Measurements from ENCODE around the gene VAPA.
A peak's percentile ranks its signal among the peaks of the same experiment; 100 is the strongest.
"Not testable (repeated sequence)": the region's sequence is repeated elsewhere in the genome, so short reads cannot be mapped to it uniquely, and the experiment has no call there.

The VAPA gene

GRCh38 chr18:9898792-9899549 lies 14.8 kb upstream of the VAPA start:
- no peak for DNase-seq (ENCODE audit: insufficient read length, low spot score)
- TF ChIP-seq SPI1 (IDR thresholded peaks at IDR 0.05; ENCODE audit: low read depth, low read length) (no peak), TAF1 (IDR thresholded peaks at IDR 0.05; ENCODE audit: low read depth, low read length) (no peak), POLR2AphosphoS5 (IDR thresholded peaks at IDR 0.05; ENCODE audit: low read depth, low read length) (no peak), POU2F2 (IDR thresholded peaks at IDR 0.05; ENCODE audit: low read depth, low read length) (no peak), PAX5 (IDR thresholded peaks at IDR 0.05; ENCODE audit: insufficient read depth, low read length, severe bottlenecking) (no peak), POLR2A (IDR thresholded peaks at IDR 0.05; ENCODE audit: low read depth, low read length) (no peak)
- no peak for FAIRE-seq

GRCh38 chr18:9899550-9899930 lies 14.3 kb upstream of the VAPA start:
- FAIRE-seq; DNase-seq (ENCODE audit: insufficient read length, low spot score): not testable (repeated sequence)

GRCh38 chr18:9900699-9901098 lies 13.1 kb upstream of the VAPA start:
- DNase-seq (ENCODE audit: insufficient read length, low spot score) (no peak), FAIRE-seq (no peak)
- TF ChIP-seq POLR2A (IDR thresholded peaks at IDR 0.05; ENCODE audit: low read depth, low read length) = no peak
- TF ChIP-seq SPI1 (IDR thresholded peaks at IDR 0.05; ENCODE audit: low read depth, low read length) = no peak
- no peak for TF ChIP-seq PAX5 (IDR thresholded peaks at IDR 0.05; ENCODE audit: insufficient read depth, low read length, severe bottlenecking)
- TF ChIP-seq TAF1 (IDR thresholded peaks at IDR 0.05; ENCODE audit: low read depth, low read length) = no peak
- no peak for TF ChIP-seq POLR2AphosphoS5 (IDR thresholded peaks at IDR 0.05; ENCODE audit: low read depth, low read length)
- TF ChIP-seq POU2F2 (IDR thresholded peaks at IDR 0.05; ENCODE audit: low read depth, low read length) = no peak

- FAIRE-seq (no peak), DNase-seq (ENCODE audit: insufficient read length, low spot score) (no peak)
- TF ChIP-seq SPI1 (IDR thresholded peaks at IDR 0.05; ENCODE audit: low read depth, low read length) = no peak
- no peak for TF ChIP-seq TAF1 (IDR thresholded peaks at IDR 0.05; ENCODE audit: low read depth, low read length)
- TF ChIP-seq PAX5 (IDR thresholded peaks at IDR 0.05; ENCODE audit: insufficient read depth, low read length, severe bottlenecking) = no peak
- no peak for TF ChIP-seq POU2F2 (IDR thresholded peaks at IDR 0.05; ENCODE audit: low read depth, low read length)
- TF ChIP-seq POLR2A (IDR thresholded peaks at IDR 0.05; ENCODE audit: low read depth, low read length) = no peak
- no peak for TF ChIP-seq POLR2AphosphoS5 (IDR thresholded peaks at IDR 0.05; ENCODE audit: low read depth, low read length)
Measured at GRCh38 chr18:9901377-9901776, 12.4 kb upstream of the VAPA start.

GRCh38 chr18:9902264-9902663 lies 11.6 kb upstream of the VAPA start:
- not testable (repeated sequence) for DNase-seq (ENCODE audit: insufficient read length, low spot score); FAIRE-seq

GRCh38 chr18:9902832-9903231 lies 11.0 kb upstream of the VAPA start:
- FAIRE-seq = no peak
- DNase-seq (ENCODE audit: insufficient read length, low spot score) = no peak
- TF ChIP-seq POLR2A (IDR thresholded peaks at IDR 0.05; ENCODE audit: low read depth, low read length) = no peak
- TF ChIP-seq PAX5 (IDR thresholded peaks at IDR 0.05; ENCODE audit: insufficient read depth, low read length, severe bottlenecking) = no peak
- TF ChIP-seq POLR2AphosphoS5 (IDR thresholded peaks at IDR 0.05; ENCODE audit: low read depth, low read length) = no peak
- no peak for TF ChIP-seq SPI1 (IDR thresholded peaks at IDR 0.05; ENCODE audit: low read depth, low read length)
- no peak for TF ChIP-seq TAF1 (IDR thresholded peaks at IDR 0.05; ENCODE audit: low read depth, low read length)
- no peak for TF ChIP-seq POU2F2 (IDR thresholded peaks at IDR 0.05; ENCODE audit: low read depth, low read length)

GRCh38 chr18:9905401-9905922 lies 8.4 kb upstream of the VAPA start:
- DNase-seq (ENCODE audit: insufficient read length, low spot score) (no peak), FAIRE-seq (no peak)
- no peak for TF ChIP-seq SPI1 (IDR thresholded peaks at IDR 0.05; ENCODE audit: low read depth, low read length)
- no peak for TF ChIP-seq POLR2AphosphoS5 (IDR thresholded peaks at IDR 0.05; ENCODE audit: low read depth, low read length)
- TF ChIP-seq POLR2A (IDR thresholded peaks at IDR 0.05; ENCODE audit: low read depth, low read length) = no peak
- TF ChIP-seq TAF1 (IDR thresholded peaks at IDR 0.05; ENCODE audit: low read depth, low read length) = no peak
- no peak for TF ChIP-seq POU2F2 (IDR thresholded peaks at IDR 0.05; ENCODE audit: low read depth, low read length)
- no peak for TF ChIP-seq PAX5 (IDR thresholded peaks at IDR 0.05; ENCODE audit: insufficient read depth, low read length, severe bottlenecking)

GRCh38 chr18:9906481-9906880 lies 7.3 kb upstream of the VAPA start:
- DNase-seq (ENCODE audit: insufficient read length, low spot score) (no peak), FAIRE-seq (no peak)
- TF ChIP-seq SPI1 (IDR thresholded peaks at IDR 0.05; ENCODE audit: low read depth, low read length) (0 out of 2 replicates have a peak, but pooled peaks have one; percentile 19), POLR2A (IDR thresholded peaks at IDR 0.05; ENCODE audit: low read depth, low read length) (no peak), TAF1 (IDR thresholded peaks at IDR 0.05; ENCODE audit: low read depth, low read length) (no peak), PAX5 (IDR thresholded peaks at IDR 0.05; ENCODE audit: insufficient read depth, low read length, severe bottlenecking) (no peak), POLR2AphosphoS5 (IDR thresholded peaks at IDR 0.05; ENCODE audit: low read depth, low read length) (no peak), POU2F2 (IDR thresholded peaks at IDR 0.05; ENCODE audit: low read depth, low read length) (no peak)

GRCh38 chr18:9907867-9908266 lies 5.9 kb upstream of the VAPA start:
- TF ChIP-seq POLR2A (IDR thresholded peaks at IDR 0.05; ENCODE audit: low read depth, low read length) (no peak), SPI1 (IDR thresholded peaks at IDR 0.05; ENCODE audit: low read depth, low read length) (no peak), POLR2AphosphoS5 (IDR thresholded peaks at IDR 0.05; ENCODE audit: low read depth, low read length) (no peak), TAF1 (IDR thresholded peaks at IDR 0.05; ENCODE audit: low read depth, low read length) (no peak), POU2F2 (IDR thresholded peaks at IDR 0.05; ENCODE audit: low read depth, low read length) (no peak), PAX5 (IDR thresholded peaks at IDR 0.05; ENCODE audit: insufficient read depth, low read length, severe bottlenecking) (no peak)
- FAIRE-seq (no peak), DNase-seq (ENCODE audit: insufficient read length, low spot score) (no peak)

- FAIRE-seq (no peak), DNase-seq (ENCODE audit: insufficient read length, low spot score) (no peak)
- no peak for TF ChIP-seq SPI1 (IDR thresholded peaks at IDR 0.05; ENCODE audit: low read depth, low read length)
- no peak for TF ChIP-seq POLR2AphosphoS5 (IDR thresholded peaks at IDR 0.05; ENCODE audit: low read depth, low read length)
- TF ChIP-seq PAX5 (IDR thresholded peaks at IDR 0.05; ENCODE audit: insufficient read depth, low read length, severe bottlenecking) = no peak
- no peak for TF ChIP-seq POU2F2 (IDR thresholded peaks at IDR 0.05; ENCODE audit: low read depth, low read length)
- no peak for TF ChIP-seq TAF1 (IDR thresholded peaks at IDR 0.05; ENCODE audit: low read depth, low read length)
- TF ChIP-seq POLR2A (IDR thresholded peaks at IDR 0.05; ENCODE audit: low read depth, low read length) = no peak
Measured at GRCh38 chr18:9910071-9910470, 3.7 kb upstream of the VAPA start.

Data from GM12891 (cell line).